Uterus (tissue), 2 donors: ENCODE measurements around the gene PSAP.

ENCODE experiments used
- CTCF ChIP-seq, 4 experiments: fragments of 200-600 bp in 2 of 4; fragments of 450-650 bp in 2 of 4; sonication (generic) in 2 of 4; IDR thresholded peaks; one replicate each; pipeline ENCODE4 v1.5.1; 2016 to 2019; ENCODE audit warnings: antibody characterized with exemption in 4 of 4, mild to moderate bottlenecking in 2 of 4, moderate library complexity in 1 of 4
- POLR2A ChIP-seq, 2 donors: fragments of 450-650 bp; IDR thresholded peaks; one replicate each; pipeline ENCODE4 v1.6.1; 2016; ENCODE audit warnings: antibody characterized with exemption in 2 of 2, mild to moderate bottlenecking in 1 of 2, moderate library complexity in 1 of 2

- no peak for TF ChIP-seq POLR2A (IDR thresholded peaks at IDR 0.05)
- no peak for TF ChIP-seq CTCF (IDR thresholded peaks at IDR 0.05)
Observed at GRCh38 chr10:71833451-71834342, 17.4 kb downstream of the PSAP start.
